Inflammatory macrophage treated with lipopolysaccharide for 4 hours (primary cell): ENCODE data around the gene STK31.
A peak's percentile ranks its signal among the peaks of the same experiment; 100 is the strongest.
"Not testable (repeated sequence)": the region's sequence is repeated elsewhere in the genome, so short reads cannot be mapped to it uniquely, and the experiment has no call there.

ENCODE experiments used
- DNase-seq: peaks from one replicate; pipeline ENCODE4 v3.0.0-alpha.2; 2020

Gene STK31

GRCh38 chr7:23811540-23811939, 101.5 kb downstream of the STK31 start:
- peak; percentile 15 for DNase-seq

GRCh38 chr7:23828125-23828524, 118.1 kb downstream of the STK31 start:
- DNase-seq = not testable (repeated sequence)

GRCh38 chr7:23832733-23833132, 122.7 kb downstream of the STK31 start:
- not testable (repeated sequence) for DNase-seq

GRCh38 chr7:23833405-23833804, 123.4 kb downstream of the STK31 start:
- DNase-seq = no peak

- not testable (repeated sequence) for DNase-seq
Observed at GRCh38 chr7:23844837-23845236, 134.8 kb downstream of the STK31 start.

- DNase-seq = no peak
Observed at GRCh38 chr7:23852135-23852534, 142.1 kb downstream of the STK31 start.

- no peak for DNase-seq
Observed at GRCh38 chr7:23852988-23853387, 143.0 kb downstream of the STK31 start.

GRCh38 chr7:23863209-23863787, 153.3 kb downstream of the STK31 start:
- DNase-seq = no peak

- DNase-seq = no peak
Observed at GRCh38 chr7:23864973-23865372, 155.0 kb downstream of the STK31 start.

GRCh38 chr7:23873306-23873705, 163.3 kb downstream of the STK31 start:
- DNase-seq = no peak

GRCh38 chr7:23876526-23876925, 166.5 kb downstream of the STK31 start:
- DNase-seq = not testable (repeated sequence)
